Left lung (tissue), 10 donors: Measurements from ENCODE around the gene PKHD1. TPM values are rescaled to one million over a fixed set of nuclear protein-coding genes. Genes with fewer than 3 reads are reported as not detected.

Source experiments
- ATAC-seq: fragments of 200-7000 bp; cut with Tn5 transposase; one replicate; pipeline ENCODE4 v1.9.1; 2020; ENCODE audit warnings: moderate library complexity
- DNase-seq, 4 donors: peaks; one replicate each; pipeline ENCODE4 v3.0.0-alpha.2; 2013 to 2020
- H3K27ac ChIP-seq, 2 donors: fragments of 200-600 bp; sonication (generic) in 1 of 2; one replicate each; pipeline versions ENCODE4 v1.5.0 to v1.8.0; 2020 to 2021
- H3K27me3 ChIP-seq, 2 donors: fragments of 200-600 bp; sonication (generic) in 1 of 2; one replicate each; pipeline versions ENCODE4 v1.5.0 to v1.8.0; 2020 to 2021
- H3K36me3 ChIP-seq, 2 donors: fragments of 200-600 bp; sonication (generic) in 1 of 2; one replicate each; pipeline versions ENCODE4 v1.5.0 to v1.8.0; 2020 to 2021
- H3K4me1 ChIP-seq, 2 donors: fragments of 200-600 bp; one replicate each; pipeline ENCODE4 v1.8.0; 2021
- H3K4me3 ChIP-seq, 2 donors: fragments of 200-600 bp; sonication (generic) in 1 of 2; one replicate each; pipeline versions ENCODE4 v1.5.0 to v1.8.0; 2020 to 2021; ENCODE audit warnings: mild to moderate bottlenecking in 1 of 2
- H3K9me3 ChIP-seq, 2 donors: fragments of 200-600 bp; sonication (generic) in 1 of 2; one replicate each; pipeline versions ENCODE4 v1.5.0 to v1.8.0; 2020 to 2021
- CTCF ChIP-seq, 2 donors: fragments of 200-600 bp; sonication (generic) in 1 of 2; IDR thresholded peaks; one replicate each; pipeline versions ENCODE4 v1.5.0 to v1.8.0; 2021; ENCODE audit warnings: antibody characterized with exemption in 2 of 2
- intact Hi-C, 2 donors: fragments of 100-400 bp; cut with DNase I; formaldehyde crosslinking; loops; one replicate each; pipeline versions ENCODE4 v1.11.2 to v1.14.2; 2022
- polyA plus RNA-seq, 6 donors: library from polyadenylated mRNA; unstranded; fragments of 120-200 nt; gene quantifications; one replicate each; pipeline ENCODE4 v1.2.1, GENCODE V29; 2013; ENCODE audit not compliant: insufficient read length in 6 of 6
- total RNA-seq, 2 donors: library from RNA; stranded (reverse); fragmentation: NEBNext Ultra II Directional; extraction: Animal tissue kit (Norgen Biotek cat#: 25700); gene quantifications; one replicate each; pipeline ENCODE4 v1.2.1, GENCODE V29; 2021
- donor health status: DM: no; HTN: yes; CAD: no.
- donor health status: DM: no; HTN: no; CAD: no.

Gene PKHD1
- total and polyA plus RNA-seq, 8 donors: 0.29 to 7.9 (median 6.2) TPM

- Histone ChIP-seq H3K4me3 (no peak overlapping the region), H3K36me3 (no peaks in the 10 kb centered on the region), H3K27me3 (no peaks in the 10 kb centered on the region), H3K27ac (no peak overlapping the region), H3K9me3 (no peaks in the 10 kb centered on the region), H3K4me1 (no peaks in the 10 kb centered on the region)
- no peak for ATAC-seq
- no peak for TF ChIP-seq CTCF (IDR thresholded peaks at IDR 0.05)
- intact Hi-C loops: no loop called here
- DNase-seq: no peak
Observed at GRCh38 chr6:51717477-51717876, 369.9 kb downstream of the PKHD1 start.

GRCh38 chr6:51711876-51712275, 375.5 kb downstream of the PKHD1 start:
- H3K27ac ChIP-seq: no peak overlapping the region
- ATAC-seq (no peak), DNase-seq (no peak)
- intact Hi-C loops: no loop called here
- no peaks in the 10 kb centered on the region for H3K27me3 ChIP-seq
- H3K4me1 ChIP-seq: no peaks in the 10 kb centered on the region
- no peak for TF ChIP-seq CTCF (IDR thresholded peaks at IDR 0.05)
- H3K4me3 ChIP-seq: no peak overlapping the region
- no peaks in the 10 kb centered on the region for H3K9me3 ChIP-seq
- H3K36me3 ChIP-seq: no peaks in the 10 kb centered on the region

GRCh38 chr6:51706086-51706485, 381.3 kb downstream of the PKHD1 start:
- no peak for TF ChIP-seq CTCF (IDR thresholded peaks at IDR 0.05)
- intact Hi-C loops: no loop called here
- Histone ChIP-seq H3K4me1 (no peaks in the 10 kb centered on the region), H3K27ac (no peak overlapping the region), H3K9me3 (no peaks in the 10 kb centered on the region), H3K4me3 (no peak overlapping the region), H3K27me3 (no peaks in the 10 kb centered on the region), H3K36me3 (no peaks in the 10 kb centered on the region)
- no peak for DNase-seq
- ATAC-seq: no peak

GRCh38 chr6:51704932-51705540, 382.4 kb downstream of the PKHD1 start:
- DNase-seq (no peak), ATAC-seq (peak; percentile 89)
- Histone ChIP-seq H3K27me3 (no peaks in the 10 kb centered on the region), H3K4me1 (no peaks in the 10 kb centered on the region), H3K4me3 (no peak overlapping the region), H3K27ac (no peak overlapping the region), H3K9me3 (no peaks in the 10 kb centered on the region), H3K36me3 (no peaks in the 10 kb centered on the region)
- TF ChIP-seq CTCF (IDR thresholded peaks at IDR 0.05): no peak
- intact Hi-C loops: no loop called here

GRCh38 chr6:51702851-51703250, 384.6 kb downstream of the PKHD1 start:
- intact Hi-C loops: no loop called here
- Histone ChIP-seq H3K4me3 (no peak overlapping the region), H3K9me3 (no peaks in the 10 kb centered on the region), H3K27ac (no peak overlapping the region), H3K36me3 (no peaks in the 10 kb centered on the region), H3K4me1 (no peaks in the 10 kb centered on the region), H3K27me3 (no peaks in the 10 kb centered on the region)
- DNase-seq (no peak), ATAC-seq (no peak)
- no peak for TF ChIP-seq CTCF (IDR thresholded peaks at IDR 0.05)
